ENCODE results near the gene ZNF576.

- TF ChIP-seq CTCF (IDR thresholded peaks at IDR 0.05; ENCODE audit: low read depth, low read length): no peak
- TF ChIP-seq POLR2A (IDR thresholded peaks at IDR 0.05; ENCODE audit: extremely low read depth, insufficient read length): no peak
- no peak for TF ChIP-seq MAX (IDR thresholded peaks at IDR 0.05; ENCODE audit: low read depth, low read length)
- TF ChIP-seq MYC (IDR thresholded peaks at IDR 0.05; ENCODE audit: low read depth, low read length): no peak
Observed at GRCh38 chr19:43584484-43584883, 11.9 kb upstream of the ZNF576 start.

Measured in NB4 (cell line).